Stimulated activated CD8-positive, alpha-beta memory T cell treated with anti-CD3 and anti-CD28 coated beads, Interleukin-15, amount 100 ng/mL, for 1 hour (primary cell): ENCODE results near the gene SDK1.
"Not testable (repeated sequence)": the region's sequence is repeated elsewhere in the genome, so short reads cannot be mapped to it uniquely, and the experiment has no call there.

Experiments used
- DNase-seq: peaks from one replicate; pipeline ENCODE4 v3.0.0-alpha.2; 2020; ENCODE audit warnings: low read depth

Gene SDK1

DNA sequence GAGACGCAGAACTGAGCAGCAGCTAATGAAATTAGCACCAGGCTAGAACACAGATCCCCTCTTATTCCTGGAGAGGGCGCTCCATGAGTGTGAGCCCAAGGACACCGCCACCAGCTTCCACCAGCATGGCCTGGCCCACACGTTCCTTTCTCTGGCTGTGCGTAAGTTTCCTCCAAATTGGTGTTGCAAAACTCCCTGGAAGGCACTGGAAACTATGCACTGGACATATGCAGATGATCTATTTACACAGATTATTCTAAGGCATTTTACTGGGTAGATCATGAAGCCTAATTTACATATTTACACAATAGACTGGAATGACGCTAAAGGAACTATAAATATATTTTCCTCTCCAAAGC, 925.5 kb downstream of the SDK1 start:
- no peak for DNase-seq

DNA sequence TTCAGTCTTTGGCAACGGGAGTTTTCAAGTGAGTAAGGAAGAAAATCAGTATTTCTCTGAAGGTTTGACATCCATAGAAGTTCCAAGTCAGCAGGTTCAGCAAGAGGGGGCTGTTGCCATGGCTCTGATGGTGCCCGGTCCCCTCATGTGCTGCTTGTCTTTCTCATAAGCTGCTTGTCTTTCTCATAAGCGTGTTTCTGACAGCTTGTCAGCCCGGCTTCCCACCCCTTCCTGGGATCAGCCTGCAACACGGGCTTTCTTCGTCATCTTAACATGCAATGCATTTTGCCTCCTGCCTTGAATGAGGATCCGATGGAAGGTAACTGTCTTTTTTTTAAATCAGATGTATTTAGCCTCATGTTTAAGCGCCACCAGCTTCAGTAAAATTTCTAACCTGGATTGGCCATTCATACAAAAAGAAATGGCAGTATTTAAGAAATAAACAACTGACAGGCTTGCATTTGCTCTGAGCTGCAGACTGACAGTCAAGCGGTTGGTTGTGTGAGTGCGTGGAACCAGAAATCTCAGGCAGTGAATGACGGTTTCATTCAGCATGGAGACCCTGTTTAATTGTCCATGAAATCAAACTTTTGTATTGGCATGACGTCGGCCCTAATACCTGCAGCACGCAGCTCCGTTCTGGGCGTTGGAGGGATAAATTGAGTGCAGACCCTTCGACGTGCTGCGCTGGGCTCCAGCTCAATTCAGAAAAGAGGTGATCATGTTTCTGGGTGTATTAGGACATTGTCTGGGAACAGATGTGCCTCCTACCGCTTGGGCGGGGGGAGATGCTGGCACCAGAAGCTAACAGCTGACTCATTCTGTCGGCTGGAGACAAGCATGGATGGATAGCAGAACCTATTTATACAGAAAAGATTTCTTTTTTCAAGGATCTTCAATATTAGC, 926.3 kb downstream of the SDK1 start:
- no peak for DNase-seq

DNA sequence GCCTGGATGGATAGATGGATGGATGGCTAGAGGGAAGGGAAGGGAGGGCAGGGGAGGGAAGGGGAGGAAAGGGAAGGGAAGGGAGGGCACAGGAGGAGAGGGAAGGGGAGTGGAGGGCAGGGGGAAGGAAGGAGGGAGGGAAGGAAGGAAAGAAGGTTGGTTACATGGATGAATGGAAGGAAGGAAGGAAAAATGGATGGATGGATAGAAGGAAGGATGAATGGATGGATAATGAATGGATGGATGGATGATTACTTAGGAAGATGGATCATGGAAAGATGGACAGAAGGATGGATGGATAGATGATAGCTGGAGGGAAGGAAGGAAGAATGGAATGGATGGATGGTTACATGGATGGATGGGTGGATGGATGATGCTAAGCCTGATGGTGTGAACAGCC, 929.3 kb downstream of the SDK1 start:
- no peak for DNase-seq

DNA sequence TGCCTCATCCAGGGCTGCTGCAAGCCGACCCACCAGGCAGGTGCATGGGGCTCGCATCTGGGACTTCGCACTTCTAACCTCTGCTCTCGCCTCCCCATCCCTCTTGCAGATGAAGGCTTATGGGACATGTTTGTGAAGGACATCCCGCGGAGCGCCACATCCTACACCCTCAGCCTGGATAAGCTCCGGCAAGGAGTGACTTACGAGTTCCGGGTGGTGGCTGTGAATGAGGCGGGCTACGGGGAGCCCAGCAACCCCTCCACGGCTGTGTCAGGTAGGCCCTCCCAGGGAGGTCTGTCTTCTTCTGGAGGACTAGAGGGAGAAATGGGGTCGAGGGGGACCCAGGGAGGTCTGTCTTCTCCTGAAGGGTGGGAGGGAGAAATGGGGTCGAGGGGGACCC, 932.1 kb downstream of the SDK1 start:
- no peak for DNase-seq

DNA sequence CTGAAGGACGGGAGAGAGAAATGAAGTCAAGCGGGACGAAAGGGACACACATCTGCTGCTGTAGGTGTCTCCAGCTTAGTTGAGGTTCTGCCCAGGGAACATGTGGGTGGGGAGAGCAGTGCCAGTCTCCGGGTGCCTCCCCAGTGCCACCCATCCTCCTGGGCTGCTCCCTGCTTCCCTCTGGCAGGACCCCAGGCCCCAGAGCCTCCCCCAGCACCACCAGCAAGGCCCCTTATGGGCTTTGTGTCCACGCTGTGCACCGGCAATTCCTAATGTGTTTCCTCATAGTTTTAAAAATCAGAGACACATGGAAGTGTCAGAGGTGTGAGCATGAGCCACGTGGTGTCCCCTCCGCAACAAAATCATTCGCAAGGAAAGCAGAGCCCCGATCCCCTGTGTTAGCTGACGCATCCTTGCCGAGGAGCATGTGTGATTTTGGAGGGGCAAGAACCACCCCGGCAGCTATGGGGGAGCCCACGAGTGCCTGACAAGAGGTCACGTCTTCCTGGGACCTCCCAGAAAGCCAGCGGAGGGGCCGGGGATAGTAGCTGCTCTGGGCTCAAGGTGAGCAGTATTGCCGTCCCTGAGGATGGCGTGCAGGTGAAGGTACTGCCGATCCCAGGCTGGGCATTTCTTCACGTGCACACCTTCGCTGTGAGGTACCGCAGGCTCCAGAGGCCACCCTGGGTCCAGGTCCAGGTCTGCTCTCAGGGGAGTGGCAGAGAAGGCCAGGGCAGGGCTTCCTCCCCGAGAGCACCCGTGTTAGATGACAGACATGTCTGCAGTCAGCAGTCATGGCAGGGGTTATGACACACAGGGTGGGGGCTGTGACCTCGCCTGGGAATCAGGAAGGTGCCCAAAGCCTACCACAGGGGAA, 932.8 kb downstream of the SDK1 start:
- DNase-seq = no peak

DNA sequence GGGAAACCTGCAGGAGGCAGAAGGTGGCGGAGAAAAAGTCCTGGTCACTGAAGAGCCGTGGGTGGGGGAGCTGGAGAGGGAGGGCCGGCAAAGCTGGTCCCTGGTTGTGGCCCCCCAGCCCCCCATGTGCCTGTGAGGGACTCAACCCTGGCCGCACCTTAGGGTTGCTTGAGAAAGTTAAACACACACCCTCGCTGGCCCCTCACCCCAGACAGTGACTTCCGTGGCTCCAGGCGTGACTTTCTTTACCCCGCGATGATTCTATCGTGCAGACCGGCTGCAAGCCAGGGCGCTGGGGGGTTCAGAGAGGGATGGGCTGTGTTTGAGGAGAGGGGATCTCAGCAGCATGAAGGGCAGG, 933.4 kb downstream of the SDK1 start:
- no peak for DNase-seq

DNA sequence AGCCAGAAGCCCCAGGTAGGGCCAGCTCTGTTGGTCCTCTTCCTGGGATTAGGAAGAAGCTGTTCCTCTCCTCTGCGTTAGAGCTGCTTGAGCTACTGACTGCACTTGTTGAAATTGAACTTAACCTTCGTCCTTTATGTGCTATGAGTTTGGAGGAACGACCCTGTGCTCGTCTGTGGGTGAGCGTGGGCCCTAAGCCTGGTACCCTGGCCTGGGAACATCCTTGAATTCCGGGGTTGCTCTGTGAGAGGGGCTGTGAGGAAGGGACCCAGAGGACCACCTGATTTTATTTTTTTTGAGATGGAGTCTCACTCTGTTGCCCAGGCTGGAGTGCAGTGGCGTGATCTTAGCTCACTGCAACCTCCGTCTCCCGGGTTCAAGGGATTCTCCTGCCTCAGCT, 933.8 kb downstream of the SDK1 start:
- DNase-seq = no peak

DNA sequence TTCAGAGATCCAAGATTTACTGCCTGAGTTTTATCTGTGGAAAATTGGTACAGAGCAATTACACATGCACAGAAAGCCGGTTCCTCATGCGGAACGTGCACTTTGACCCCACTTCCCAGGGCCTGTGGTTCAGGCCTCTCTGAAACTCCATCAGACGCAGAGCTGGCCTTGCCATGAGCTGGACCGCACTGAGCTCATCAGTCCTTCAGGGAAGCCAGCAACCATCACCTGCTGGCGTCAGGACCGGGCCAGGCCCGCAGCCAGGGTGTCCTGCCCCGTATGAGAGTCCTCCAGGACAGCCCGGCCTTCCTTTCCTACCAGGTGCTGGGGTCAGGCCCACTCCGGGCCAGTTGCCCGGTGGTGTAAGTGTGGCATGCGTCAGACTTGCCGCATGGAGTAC, 934.5 kb downstream of the SDK1 start:
- no peak for DNase-seq

DNA sequence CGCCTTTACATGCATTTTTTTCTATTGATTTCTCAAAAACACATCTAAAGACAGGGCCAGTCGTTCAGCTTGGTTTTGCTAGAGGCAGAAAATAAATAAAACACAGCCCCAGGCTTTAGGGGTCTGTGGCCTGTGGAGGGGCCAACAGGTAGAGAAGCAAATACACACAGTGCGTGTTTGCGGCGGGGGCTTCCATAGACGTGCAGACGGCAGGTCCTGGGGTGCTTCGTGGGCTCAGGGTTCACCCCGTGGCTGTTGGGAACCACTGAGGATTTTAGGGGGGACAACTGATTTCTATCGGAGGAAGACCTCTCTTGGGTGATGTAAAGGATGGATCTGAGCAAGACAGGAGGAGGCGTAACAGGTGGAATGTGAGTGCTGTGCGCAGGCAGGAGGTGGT, 935.3 kb downstream of the SDK1 start:
- no peak for DNase-seq

DNA sequence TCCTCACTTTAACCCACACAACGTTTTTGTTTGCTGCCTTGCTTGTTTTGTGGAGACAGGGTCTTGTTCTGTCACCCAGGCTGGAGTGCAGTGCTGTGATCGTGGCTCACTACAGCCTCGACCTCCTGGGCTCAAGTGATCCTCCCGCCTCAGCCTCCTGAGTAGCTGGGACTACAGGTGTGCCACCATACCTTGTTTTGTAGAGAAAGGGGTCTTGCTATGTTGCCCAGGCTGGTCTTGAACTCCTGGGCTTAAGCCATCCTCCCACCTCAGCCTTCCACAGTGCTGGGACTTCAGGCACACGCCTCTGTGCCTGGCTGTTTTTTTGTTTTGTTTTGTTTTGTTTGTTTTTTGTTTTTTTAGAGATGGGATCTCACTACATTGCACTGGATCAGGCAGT, 935.8 kb downstream of the SDK1 start:
- not testable (repeated sequence) for DNase-seq

DNA sequence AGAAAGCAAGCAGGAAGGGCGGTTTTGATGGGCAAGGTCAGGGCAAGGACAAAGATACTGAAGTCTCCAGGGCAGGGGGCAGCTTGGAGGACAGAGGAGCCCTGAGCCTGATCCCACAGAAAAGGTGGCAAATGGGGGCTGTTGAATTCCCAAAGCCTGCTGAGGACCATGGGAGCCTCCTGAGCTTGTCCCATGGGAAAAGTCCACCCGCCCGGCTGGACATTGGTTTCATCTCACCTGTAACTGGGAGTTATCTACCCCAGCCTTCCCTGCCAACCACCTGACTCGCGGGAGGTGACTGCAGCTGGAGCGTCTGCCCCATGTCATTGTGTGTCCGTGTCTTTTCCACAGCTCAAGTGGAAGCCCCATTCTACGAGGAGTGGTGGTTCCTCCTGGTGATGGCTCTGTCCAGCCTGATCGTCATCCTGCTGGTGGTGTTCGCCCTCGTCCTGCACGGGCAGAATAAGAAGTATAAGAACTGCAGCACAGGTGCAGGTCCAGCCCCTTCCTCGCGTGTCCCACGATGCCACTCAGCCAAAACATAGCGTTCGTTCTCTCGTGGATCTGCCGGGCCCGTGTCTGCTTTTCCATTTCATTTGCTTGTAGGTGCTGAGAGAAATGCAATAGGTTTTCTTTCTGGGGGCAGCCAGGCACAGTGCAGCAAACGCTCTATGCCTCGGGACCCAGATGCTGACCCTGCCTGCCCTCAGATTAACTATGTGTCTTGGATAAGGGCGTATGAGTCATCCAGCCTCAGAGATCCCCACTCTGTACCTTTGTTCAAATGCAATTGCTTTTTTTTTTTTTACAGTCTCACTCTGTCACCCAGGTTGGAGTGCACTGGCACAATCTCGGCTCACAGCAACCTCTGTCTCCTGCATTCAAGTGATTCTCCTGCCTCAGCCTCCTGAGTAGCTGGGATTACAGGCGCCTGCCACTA, 936.5 kb downstream of the SDK1 start:
- DNase-seq = no peak

DNA sequence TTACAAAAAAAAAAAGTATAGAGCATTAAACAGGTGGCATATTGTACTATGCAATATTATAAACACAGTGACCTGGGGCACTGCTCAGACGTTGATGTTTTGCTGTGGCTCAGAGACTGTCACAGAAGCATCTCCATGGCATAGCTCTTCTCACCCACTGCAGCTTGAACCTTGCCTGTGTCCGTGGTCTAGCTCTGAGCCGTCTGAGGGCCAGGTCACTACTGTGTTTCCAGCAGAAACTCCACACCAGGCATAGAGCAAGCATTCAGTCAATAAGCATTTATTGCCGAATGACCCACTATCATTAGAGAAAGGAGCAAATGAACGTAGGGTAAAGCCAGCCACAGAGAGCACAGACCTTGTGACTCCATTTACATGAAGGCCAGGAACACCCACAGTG, 937.8 kb downstream of the SDK1 start:
- no peak for DNase-seq

DNA sequence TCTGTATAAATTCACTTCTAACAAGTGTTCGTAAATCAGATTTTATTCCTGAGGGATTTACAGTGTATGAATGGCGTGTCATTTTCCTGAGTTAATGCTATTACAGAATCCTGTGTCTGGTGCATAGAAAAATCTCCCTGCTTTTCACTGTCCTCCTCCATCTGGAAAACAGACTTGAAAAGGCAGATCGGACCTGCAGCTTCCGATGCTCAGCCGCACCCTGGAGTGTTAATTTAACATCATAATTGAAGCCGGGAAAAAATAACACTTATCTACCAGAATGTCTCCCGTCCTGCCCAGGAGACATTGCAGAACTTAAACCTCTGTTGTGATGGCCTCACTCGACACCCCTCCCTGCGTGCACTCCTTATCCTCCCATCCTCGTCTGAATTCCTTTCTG, 939.0 kb downstream of the SDK1 start:
- DNase-seq = no peak

DNA sequence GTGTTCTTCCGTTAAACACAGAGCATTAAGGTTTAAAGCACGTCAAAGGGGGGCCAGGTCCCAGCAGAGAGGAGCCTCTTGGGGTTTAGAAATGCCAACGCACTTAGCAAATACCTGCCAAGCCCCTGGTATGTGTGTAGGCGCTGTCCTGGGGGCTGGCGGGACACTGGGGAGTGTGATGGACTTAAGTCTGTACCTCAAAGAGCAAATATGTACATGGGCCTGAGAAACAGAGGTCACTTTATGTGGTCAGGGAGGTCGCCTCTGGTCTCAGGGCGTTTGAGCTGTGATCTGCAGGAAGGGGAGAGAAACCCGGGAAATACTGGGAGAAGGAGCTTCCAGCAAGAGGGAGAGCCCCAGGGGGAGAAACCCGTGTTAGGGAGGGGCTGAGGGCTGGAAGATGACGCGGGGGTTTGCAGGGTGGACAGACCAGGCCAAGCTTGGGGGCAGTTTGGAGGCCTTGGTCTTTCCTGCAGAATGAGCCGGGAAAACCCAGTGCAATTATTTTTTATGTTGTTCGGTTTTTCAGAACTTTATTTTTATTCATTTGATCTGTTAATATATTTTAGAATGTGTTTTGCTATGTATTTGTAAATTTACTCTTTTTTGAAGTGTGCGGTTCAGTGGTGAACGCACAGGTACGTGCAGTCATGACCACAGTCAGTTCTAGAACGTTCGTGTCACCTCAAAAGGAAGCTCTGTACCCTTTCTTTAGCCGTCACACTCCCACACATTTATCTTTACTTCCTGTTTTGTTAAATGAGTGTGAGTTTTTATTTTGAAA, 939.7 kb downstream of the SDK1 start:
- no peak for DNase-seq

DNA sequence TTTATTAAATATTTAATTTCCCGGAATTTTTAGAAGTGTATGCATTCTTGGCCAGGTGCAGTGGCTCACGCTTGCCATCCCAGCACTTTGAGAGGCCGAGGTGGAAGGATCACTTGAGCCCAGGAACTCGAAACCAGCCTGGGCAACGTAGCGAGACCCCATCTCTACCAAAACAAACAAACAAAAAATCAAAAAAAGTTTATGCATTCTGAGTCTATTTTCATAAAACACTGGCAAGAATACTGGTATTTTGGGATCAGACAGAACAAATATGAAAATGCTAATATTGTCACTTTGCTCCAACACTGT, 940.2 kb downstream of the SDK1 start:
- no peak for DNase-seq

DNA sequence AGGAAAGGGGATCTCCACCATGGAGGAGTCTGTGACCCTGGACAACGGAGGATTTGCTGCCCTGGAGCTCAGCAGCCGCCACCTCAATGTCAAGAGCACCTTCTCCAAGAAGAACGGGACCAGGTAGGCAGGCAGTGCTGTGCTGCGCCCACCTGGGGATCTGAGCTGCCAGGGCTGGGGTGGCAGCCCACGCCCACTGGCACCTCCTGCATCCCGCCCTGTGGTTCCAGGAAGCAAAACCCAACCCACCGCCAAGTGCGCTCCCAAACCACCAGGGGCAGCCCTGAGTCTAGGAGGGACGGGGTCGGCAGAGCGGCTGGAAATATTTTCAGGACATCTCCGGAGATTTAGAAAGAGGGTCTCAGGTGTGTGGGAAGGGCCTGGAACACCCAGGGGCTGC, 940.7 kb downstream of the SDK1 start:
- DNase-seq = no peak

DNA sequence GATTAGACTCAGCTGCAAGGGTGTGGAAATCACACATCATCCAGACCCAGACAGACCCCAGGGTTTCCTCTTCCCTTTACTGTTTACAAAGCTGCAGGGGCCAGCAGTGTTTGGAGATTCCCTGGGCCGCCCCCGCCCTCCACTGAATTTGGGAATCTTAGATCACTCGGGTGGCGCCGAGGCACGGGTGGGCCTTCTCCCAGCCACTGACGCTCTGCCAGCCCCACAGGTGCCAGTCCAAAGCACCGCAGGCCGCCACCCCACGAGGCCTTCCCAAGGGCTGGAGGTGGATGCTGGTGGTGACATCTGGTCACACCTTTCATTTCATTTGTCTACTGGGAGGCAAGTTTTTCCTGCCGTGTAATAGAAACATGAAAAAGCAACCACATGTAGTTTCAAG, 941.7 kb downstream of the SDK1 start:
- DNase-seq = no peak

DNA sequence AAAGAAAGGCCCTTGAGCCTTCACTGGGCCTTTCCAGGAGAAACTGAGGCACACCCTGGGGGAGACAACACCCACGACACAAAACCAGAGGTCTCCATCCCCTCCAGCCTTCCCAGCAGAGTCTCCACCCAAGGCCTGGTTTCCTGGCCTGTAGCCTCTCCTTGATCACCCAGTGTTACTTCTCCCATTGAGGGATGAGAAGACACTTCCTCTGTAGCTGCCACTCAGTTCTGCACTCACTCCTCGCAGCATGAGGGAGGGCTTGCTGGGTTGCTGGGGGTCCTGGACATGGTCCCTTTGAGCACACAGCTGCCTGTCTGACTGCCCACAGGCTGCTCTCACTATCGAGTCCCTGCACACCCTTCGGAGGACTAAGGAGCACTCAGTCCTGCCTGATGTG, 943.0 kb downstream of the SDK1 start:
- no peak for DNase-seq

DNA sequence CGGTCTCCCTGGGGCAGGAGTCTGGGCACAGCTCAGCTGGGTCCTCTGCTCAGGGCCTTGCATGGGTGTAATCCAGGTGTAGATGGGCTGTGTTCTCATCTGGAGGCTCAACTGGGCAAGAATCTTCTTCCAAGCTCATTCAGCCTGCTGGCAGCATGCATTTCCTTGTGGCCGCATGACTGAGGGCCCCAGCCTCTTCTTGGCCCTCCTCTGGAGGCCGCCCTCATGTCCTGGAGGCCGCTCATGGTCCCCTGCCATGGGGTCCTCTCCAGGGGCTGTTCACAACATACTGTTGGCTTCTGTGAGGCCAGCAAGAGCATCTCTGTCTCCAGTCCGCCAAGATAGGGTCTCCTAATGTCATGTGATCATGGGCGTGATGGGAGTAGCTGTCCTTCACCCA, 943.6 kb downstream of the SDK1 start:
- no peak for DNase-seq

DNA sequence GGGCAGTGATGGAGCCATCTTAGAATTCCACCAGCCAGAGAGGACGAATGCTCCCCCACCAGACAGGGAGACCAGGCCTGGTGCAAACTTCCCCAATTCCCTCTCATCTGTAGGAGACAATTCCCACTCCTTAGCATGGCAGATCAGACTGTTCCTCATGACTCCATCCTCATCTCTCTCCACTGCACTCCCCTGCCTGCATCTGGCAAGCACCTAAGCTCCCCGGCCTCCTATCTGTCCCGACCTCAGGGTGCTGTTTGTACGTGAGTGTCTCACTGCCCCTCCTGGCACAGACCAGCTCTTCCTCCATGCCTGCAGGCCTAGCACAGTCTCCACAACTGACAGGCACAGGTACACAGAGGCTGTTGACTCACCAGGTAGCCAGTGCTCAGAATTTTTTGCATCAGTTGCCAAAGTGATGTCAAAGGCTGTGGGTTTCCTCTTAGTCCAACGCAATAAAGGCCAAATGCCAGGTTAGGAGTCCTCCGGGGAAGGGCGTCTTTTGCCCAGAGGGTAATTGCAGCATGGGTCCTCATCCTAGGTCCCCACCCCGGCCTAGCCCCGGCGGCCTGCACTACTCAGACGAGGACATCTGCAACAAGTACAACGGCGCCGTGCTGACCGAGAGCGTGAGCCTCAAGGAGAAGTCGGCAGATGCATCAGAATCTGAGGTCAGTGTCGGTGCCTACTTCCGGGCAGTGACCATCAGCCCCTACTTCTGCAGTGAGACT, 944.2 kb downstream of the SDK1 start:
- DNase-seq = no peak

DNA sequence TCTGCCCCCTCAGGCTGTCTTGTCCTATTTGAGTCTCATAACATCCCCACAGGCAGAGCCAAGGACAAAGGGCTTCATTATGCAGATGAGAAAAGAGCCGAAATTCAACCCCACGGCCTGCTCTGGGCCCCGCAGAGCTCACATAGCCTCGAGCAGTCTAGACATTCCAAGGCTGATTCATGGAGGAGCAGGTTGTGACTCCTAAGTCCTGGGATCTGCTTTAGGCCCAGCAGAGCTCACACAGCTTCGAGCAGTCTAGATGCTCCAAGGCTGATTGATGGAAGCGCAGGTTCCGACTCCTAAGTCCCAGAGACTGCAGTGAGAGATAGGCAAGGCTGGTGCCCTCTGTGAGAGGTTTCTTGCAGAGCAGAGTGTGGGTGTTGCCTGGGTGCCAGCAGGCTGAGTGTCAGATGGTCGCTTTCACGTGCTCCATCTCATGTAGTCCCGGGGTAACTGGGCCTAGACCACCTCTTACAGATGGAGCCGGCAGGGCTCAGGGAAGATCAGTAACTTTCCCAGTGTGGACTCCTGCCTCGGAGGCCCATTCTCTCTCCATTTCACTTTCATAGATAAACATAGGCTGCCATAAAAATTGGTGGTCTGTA, 944.9 kb downstream of the SDK1 start:
- DNase-seq = no peak
